ENCODE measurements around the gene C17orf100.

- TF ChIP-seq, protein P1, sequence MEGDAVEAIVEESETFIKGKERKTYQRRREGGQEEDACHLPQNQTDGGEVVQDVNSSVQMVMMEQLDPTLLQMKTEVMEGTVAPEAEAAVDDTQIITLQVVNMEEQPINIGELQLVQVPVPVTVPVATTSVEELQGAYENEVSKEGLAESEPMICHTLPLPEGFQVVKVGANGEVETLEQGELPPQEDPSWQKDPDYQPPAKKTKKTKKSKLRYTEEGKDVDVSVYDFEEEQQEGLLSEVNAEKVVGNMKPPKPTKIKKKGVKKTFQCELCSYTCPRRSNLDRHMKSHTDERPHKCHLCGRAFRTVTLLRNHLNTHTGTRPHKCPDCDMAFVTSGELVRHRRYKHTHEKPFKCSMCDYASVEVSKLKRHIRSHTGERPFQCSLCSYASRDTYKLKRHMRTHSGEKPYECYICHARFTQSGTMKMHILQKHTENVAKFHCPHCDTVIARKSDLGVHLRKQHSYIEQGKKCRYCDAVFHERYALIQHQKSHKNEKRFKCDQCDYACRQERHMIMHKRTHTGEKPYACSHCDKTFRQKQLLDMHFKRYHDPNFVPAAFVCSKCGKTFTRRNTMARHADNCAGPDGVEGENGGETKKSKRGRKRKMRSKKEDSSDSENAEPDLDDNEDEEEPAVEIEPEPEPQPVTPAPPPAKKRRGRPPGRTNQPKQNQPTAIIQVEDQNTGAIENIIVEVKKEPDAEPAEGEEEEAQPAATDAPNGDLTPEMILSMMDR (conservative IDR thresholded peaks at IDR 0.05; ENCODE audit: low read length), result no peak
- no peak for TF ChIP-seq EZH2phosphoT487 (IDR thresholded peaks at IDR 0.05; ENCODE audit: borderline replicate concordance, low read depth, low read length)
Measured at GRCh38 chr17:6637458-6637840, 14.1 kb upstream of the C17orf100 start.
